Body of pancreas (tissue), 4 donors: ENCODE data around the gene CD58. TPM values are rescaled to one million over a fixed set of nuclear protein-coding genes. Genes with fewer than 3 reads are reported as not detected.
"Not testable (repeated sequence)": the region's sequence is repeated elsewhere in the genome, so short reads cannot be mapped to it uniquely, and the experiment has no call there.

Experiments
- ATAC-seq: fragments of 150-250 bp; one replicate; pipeline ENCODE4 v1.9.1; 2016
- DNase-seq, 4 donors: peaks; one replicate each; pipeline ENCODE4 v3.0.0-alpha.2; 2019
- H3K27ac ChIP-seq, 4 donors: fragments of 200-600 bp; sonication (generic); 1 replicate in 3 of 4; 2 replicates in 1 of 4; pipeline versions ENCODE4 v1.5.1 to v1.6.1; 2016 to 2019; ENCODE audit warnings: mild to moderate bottlenecking in 1 of 4, mixed read lengths in 1 of 4, moderate library complexity in 1 of 4
- H3K27me3 ChIP-seq, 2 donors: fragments of 200-600 bp; sonication (generic); one replicate each; pipeline ENCODE4 v1.6.0; 2016; ENCODE audit warnings: mild to moderate bottlenecking in 1 of 2
- H3K36me3 ChIP-seq, 2 donors: fragments of 200-600 bp; sonication (generic); replicated peaks in 1 of 2; 2 replicates each; pipeline ENCODE4 v1.5.1; 2016; ENCODE audit warnings: low read depth in 2 of 2; ENCODE audit not compliant: insufficient read depth in 1 of 2
- H3K4me1 ChIP-seq: fragments of 200-600 bp; sonication (generic); one replicate; pipeline ENCODE4 v1.6.0; 2016
- H3K4me3 ChIP-seq, 2 donors: fragments of 200-600 bp; sonication (generic); 1 replicate in 1 of 2; 2 replicates in 1 of 2; pipeline ENCODE4 v1.5.1; 2016 to 2019
- H3K9me3 ChIP-seq, 3 donors: fragments of 200-600 bp; sonication (generic); 1 replicate in 2 of 3; 2 replicates in 1 of 3; pipeline ENCODE4 v1.5.1; 2016
- CTCF ChIP-seq, 7 experiments: fragments of 450-650 bp in 4 of 7; fragments of 200-600 bp in 3 of 7; sonication (generic) in 3 of 7; IDR thresholded peaks; one replicate each; pipeline ENCODE4 v1.5.1; 2016 to 2019; ENCODE audit warnings: antibody characterized with exemption in 7 of 7
- WGBS, 2 donors: methylation state at CpG; one replicate each; pipeline ENCODE4 v1.1.5; 2017; 5-methylcytosine and 5-hydroxymethylcytosine counted together
- intact Hi-C: fragments of 100-400 bp; cut with DNase I; formaldehyde crosslinking; loops from one replicate; pipeline ENCODE4 v1.15.1; 2023
- total RNA-seq, 2 donors: library from RNA; depleted of rRNA; stranded (reverse); fragments of >200 nt; gene quantifications; one replicate each; pipeline ENCODE4 v1.1.0, GENCODE V29; 2016

The CD58 gene
- total RNA-seq, 2 donors from 2014 or later: 6.6 to 15.0 TPM

DNA sequence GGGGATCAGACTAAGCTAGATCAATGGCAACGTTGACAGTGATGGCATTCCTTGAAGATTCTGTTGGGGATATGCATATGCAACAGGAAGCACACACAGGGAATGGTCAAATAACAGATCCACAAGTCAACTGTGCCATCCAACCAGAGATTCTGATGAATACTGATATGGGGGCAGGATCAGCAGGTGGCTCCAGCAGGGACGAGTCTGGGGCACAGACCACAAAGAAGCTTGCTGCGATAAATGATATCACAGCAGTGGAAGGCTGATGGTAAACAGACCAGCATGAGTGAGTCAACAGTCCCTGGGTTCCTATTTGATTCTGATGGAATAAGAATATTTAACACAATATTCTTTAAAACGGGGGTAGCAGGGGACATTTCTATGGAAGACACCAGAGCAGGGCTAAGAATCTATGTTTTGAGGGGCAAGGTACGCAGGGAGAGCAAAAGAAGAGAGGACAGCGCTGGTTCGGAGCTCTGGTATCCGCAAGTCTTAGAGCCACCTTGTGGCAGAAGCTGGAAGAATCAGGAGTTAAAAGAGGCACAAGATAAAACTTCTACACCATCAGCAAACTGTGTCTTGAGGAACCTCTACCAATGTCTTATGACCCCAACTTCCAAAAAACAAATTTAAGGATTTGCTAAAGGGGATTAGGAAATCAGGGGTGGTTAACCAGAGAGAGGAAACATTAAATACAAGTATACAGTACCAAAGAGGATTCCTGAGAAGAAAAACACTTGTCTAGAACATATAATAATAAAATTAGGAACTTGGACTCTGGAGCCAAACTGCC is 25.3 kb upstream of the CD58 start:
- ATAC-seq: peak; percentile 68
- TF ChIP-seq CTCF (IDR thresholded peaks at IDR 0.05): peak in 6 of 7 experiments; percentile 30 to 54 (median 41)
- WGBS, 2 donors: 15 to 20% methylated on average over 8 of the region's 8 CpGs
- H3K4me1 ChIP-seq: peaks cover 16% of the 10 kb centered on the region
- H3K27me3 ChIP-seq, H3K9me3 ChIP-seq, H3K27ac ChIP-seq, H3K36me3 ChIP-seq, intact Hi-C loops, H3K4me3 ChIP-seq: not testable (repeated sequence)
- peak; percentile 41 to 72 (median 52) for DNase-seq

- ATAC-seq, H3K27ac ChIP-seq: not testable (repeated sequence)
- WGBS, 2 donors: 52 to 56% methylated on average over 3 to 4 of the region's 4 CpGs
Measured at GRCh38 chr1:116595065-116595840, 24.4 kb upstream of the CD58 start.

DNA sequence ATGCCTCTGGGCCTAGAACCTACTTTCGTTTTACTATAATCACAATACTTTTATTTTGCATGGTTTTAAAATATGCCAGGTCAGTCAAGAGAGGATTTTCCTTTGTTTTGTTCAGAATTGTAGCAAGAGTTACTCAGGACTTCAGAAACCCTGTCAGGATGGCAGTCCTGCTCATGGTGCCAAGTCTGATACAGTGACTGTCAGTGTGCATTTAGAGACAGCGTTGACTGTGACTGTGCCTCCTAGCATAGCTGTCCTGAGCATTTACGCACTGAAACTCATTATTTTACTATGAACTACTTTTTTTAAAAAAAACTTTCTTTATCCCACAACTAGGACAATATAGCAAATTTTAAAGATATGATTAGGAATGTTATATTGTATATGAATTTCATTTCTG is 23.2 kb upstream of the CD58 start:
- ATAC-seq, H3K4me3 ChIP-seq, H3K27me3 ChIP-seq, H3K9me3 ChIP-seq, DNase-seq, intact Hi-C loops, H3K36me3 ChIP-seq, H3K27ac ChIP-seq: not testable (repeated sequence)
- H3K4me1 ChIP-seq: peaks cover 16% of the 10 kb centered on the region
- 85 to 87% methylated on average over 3 of the region's 3 CpGs for WGBS, 2 donors

More at GRCh38 chr1:116595065-116595840, 24.4 kb upstream of the CD58 start:
- H3K36me3 ChIP-seq, H3K9me3 ChIP-seq, H3K4me3 ChIP-seq, DNase-seq, H3K27me3 ChIP-seq, intact Hi-C loops: not testable (repeated sequence)
- TF ChIP-seq CTCF (IDR thresholded peaks at IDR 0.05): peak in 2 of 7 experiments; percentile 17 to 20
- H3K4me1 ChIP-seq: peaks cover 16% of the 10 kb centered on the region

GRCh38 chr1:116593401-116593800 is 22.6 kb upstream of the CD58 start:
- H3K36me3 ChIP-seq, H3K9me3 ChIP-seq, DNase-seq, intact Hi-C loops, H3K27ac ChIP-seq, ATAC-seq, H3K4me3 ChIP-seq, H3K27me3 ChIP-seq: not testable (repeated sequence)
- WGBS, 2 donors: 88 to 98% methylated on average over 3 of the region's 5 CpGs
- H3K4me1 ChIP-seq: peaks cover 16% of the 10 kb centered on the region

DNA sequence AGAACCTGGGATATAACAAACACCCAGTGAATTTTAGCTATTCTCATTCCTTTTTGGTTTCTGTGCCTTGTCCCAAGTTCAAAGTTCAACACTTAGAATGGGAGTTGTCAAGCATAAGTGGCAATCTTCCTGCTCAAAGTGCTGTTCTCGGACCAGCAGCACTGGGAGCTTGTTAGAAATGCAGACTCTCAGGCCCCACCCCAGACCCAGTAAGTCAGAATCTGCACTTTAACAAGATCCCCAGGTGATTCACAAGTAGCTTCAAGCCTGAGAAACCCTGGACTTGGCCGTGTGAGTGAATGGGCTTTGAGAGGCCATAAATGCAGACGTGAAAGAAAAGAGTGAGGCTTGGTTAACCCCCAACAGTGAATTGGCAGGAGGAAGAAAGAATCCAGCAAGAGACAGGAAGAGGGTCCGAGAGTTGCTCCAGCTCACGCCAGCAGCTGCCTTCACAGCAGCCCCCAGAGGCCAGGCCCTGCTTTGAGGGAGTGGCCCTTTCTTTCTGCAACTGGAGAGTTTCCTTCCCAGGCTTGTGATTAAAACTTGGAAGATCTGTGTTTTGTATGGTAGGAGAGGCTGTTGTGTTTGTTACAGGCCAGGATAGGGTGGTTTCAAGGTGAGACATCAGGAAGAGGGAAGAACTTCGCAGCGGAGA is 21.3 kb upstream of the CD58 start:
- H3K27ac ChIP-seq, H3K9me3 ChIP-seq, H3K36me3 ChIP-seq, intact Hi-C loops, DNase-seq, H3K27me3 ChIP-seq, ATAC-seq, H3K4me3 ChIP-seq: not testable (repeated sequence)
- WGBS, 2 donors: 86 to 94% methylated on average over 5 to 6 of the region's 7 CpGs
- H3K4me1 ChIP-seq: peaks cover 13% of the 10 kb centered on the region

- DNase-seq, H3K4me3 ChIP-seq, intact Hi-C loops, H3K36me3 ChIP-seq, H3K27ac ChIP-seq, H3K9me3 ChIP-seq, ATAC-seq, H3K27me3 ChIP-seq, H3K4me1 ChIP-seq: not testable (repeated sequence)
- WGBS, 2 donors: 63 to 81% methylated on average over 2 of the region's 10 CpGs
Measured at GRCh38 chr1:116591006-116591950, 20.5 kb upstream of the CD58 start.

DNA sequence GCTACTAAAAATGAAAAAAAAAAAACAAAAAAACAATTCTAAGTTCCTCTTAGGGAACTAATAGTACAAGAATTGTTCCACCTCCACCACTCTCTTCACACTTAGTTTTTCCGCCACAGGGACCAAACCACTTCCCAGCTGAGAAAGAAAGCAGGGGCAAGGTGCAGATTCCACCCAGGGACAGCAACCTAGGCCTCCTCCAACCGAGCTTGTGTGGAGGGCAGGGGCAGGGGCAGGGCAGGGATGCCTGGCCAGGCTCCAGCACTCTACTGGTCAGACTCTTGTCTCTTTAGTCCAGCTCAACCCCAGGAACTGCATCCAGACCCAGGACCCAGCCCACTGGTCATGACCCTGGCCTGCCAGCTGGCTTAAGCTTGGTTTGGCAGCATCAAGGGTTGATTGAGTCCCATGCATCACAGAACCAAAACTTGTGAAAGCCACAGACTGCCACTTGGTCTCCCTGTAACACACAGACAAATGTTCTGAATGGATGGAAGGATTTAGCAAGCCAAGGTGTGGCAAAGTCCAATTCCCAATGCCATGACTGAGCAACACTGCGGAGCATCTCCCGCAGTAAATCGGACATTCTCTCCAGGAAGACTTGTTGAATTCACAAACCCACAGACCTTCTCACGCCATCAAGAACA is 19.7 kb upstream of the CD58 start:
- WGBS, 2 donors: 82 to 88% methylated on average over 5 to 6 of the region's 6 CpGs
- H3K9me3 ChIP-seq, H3K36me3 ChIP-seq, ATAC-seq, DNase-seq, H3K27ac ChIP-seq, H3K4me3 ChIP-seq, intact Hi-C loops, H3K4me1 ChIP-seq, H3K27me3 ChIP-seq: not testable (repeated sequence)

- H3K27ac ChIP-seq, H3K4me1 ChIP-seq, intact Hi-C loops, ATAC-seq, H3K4me3 ChIP-seq, H3K27me3 ChIP-seq, H3K9me3 ChIP-seq, DNase-seq, H3K36me3 ChIP-seq: not testable (repeated sequence)
- WGBS, 2 donors: 65 to 72% methylated on average over 8 to 9 of the region's 9 CpGs
Measured at GRCh38 chr1:116589101-116589735, 18.4 kb upstream of the CD58 start.
